Activated T-helper 17 cell treated with anti-CD3 and anti-CD28 coated beads, Interleukin-2, amount 50 U/mL, for 72 hours (primary cell): Measurements from ENCODE around the gene BICC1. TPM values are rescaled to one million over a fixed set of nuclear protein-coding genes. Genes with fewer than 3 reads are reported as not detected.

Source experiments
- ATAC-seq: fragments of 150-1000 bp; cut with Tn5 transposase; replicated peaks from 2 replicates; pipeline ENCODE4 v1.10.0; 2021; ENCODE audit warnings: mild to moderate bottlenecking, moderate library complexity
- H3K27ac Mint-ChIP-seq: one replicate; pipeline ENCODE4 v1.8.0; 2022; ENCODE audit warnings: mixed read lengths
- H3K27me3 Mint-ChIP-seq: one replicate; pipeline ENCODE4 v1.8.0; 2022; ENCODE audit warnings: mixed read lengths
- H3K36me3 Mint-ChIP-seq: one replicate; pipeline ENCODE4 v1.8.0; 2022; ENCODE audit warnings: low read depth, mild to moderate bottlenecking, mixed read lengths
- H3K4me1 Mint-ChIP-seq: one replicate; pipeline ENCODE4 v1.8.0; 2022; ENCODE audit warnings: mixed read lengths
- H3K4me3 Mint-ChIP-seq: one replicate; pipeline ENCODE4 v1.8.0; 2022; ENCODE audit warnings: mild to moderate bottlenecking, mixed read lengths
- H3K9me3 Mint-ChIP-seq: one replicate; pipeline ENCODE4 v1.8.0; 2022; ENCODE audit warnings: mixed read lengths
- total RNA-seq, 2 donors: library from RNA; stranded (reverse); gene quantifications; one replicate each; pipeline ENCODE4 v1.2.3, GENCODE V29; 2022

Gene BICC1
- under 1 TPM; 0.05 to 0.28 TPM for total RNA-seq

GRCh38 chr10:58512491-58513187 lies at the start of gene BICC1:
BICC1 (plus strand) TSS chr10:58512872; CDS start chr10:58513144, 272 bp downstream.
- Mint-ChIP-seq H3K4me3 (peak within 1 kb of the TSS; percentile 65), H3K36me3 (no peaks in the 10 kb centered on the region), H3K4me1 (peaks cover 6% of the 10 kb centered on the region), H3K9me3 (no peaks in the 10 kb centered on the region), H3K27ac (no peak within 1 kb of the TSS), H3K27me3 (peaks cover 30% of the 10 kb centered on the region)
- peak; percentile 32 for ATAC-seq

DNA sequence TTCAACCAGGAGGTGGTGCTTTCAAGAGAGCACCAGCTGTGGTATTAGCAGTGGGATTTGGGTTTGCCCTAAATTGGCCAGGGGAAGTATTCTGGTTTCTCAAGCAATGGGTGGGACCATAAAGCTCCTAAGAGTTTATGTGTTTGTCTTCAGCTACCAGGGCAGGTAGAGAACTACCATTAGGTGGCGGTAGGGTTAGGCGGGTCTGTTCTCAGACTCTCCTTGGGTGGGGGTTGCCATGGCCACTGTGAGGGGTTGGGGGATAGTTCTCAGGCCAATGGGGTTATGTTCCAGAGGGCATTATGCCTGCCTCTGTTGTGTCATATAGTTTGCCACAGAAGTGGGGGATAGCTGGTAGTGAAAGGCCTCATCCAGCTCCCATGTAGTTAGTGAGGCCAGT lies 47.7 kb upstream of the BICC1 start:
- Mint-ChIP-seq H3K27me3 (peaks cover 26% of the 10 kb centered on the region), H3K27ac (no peak overlapping the region), H3K4me3 (no peak overlapping the region), H3K36me3 (no peaks in the 10 kb centered on the region), H3K9me3 (peaks cover 5% of the 10 kb centered on the region), H3K4me1 (no peaks in the 10 kb centered on the region)
- no peak for ATAC-seq

- Mint-ChIP-seq H3K9me3 (peaks cover 5% of the 10 kb centered on the region), H3K36me3 (no peaks in the 10 kb centered on the region), H3K4me1 (no peaks in the 10 kb centered on the region), H3K27me3 (peaks cover 32% of the 10 kb centered on the region), H3K4me3 (no peak overlapping the region), H3K27ac (no peak overlapping the region)
- no peak for ATAC-seq
Measured at GRCh38 chr10:58465629-58466028, 47.0 kb upstream of the BICC1 start.

DNA sequence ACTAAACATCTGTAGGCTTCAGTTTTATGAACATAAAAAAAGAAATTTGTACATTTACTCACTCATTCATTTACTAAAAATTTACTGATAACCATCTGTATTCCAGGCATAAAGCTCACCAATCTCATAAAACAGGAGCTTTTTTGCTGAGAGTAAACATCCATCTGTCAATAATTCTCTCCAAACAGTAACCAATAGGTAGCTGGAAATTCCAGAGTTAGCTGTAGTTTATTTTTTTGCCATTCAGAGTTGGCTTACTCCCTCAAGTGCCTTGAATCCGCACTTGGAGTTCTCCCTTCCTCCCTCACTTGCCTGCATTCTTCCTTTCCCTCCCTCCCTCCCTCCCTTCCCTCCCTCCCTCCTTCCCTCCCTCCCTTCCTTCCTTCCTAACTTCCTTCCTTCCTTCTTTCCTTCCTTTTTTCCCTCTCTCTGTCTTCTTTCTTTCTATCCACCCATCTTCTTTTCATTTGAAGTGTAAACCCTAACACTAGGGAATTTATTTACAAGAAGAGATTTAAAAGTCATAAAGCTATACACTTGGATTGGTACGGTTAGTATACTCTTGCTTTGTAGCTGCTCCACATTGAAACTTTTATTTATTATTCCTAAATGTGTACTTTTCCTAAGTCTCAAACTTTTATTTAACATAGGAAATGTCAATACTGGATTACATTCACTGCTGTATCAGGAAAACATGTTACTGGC lies 44.6 kb upstream of the BICC1 start:
- no peak for ATAC-seq
- H3K9me3 Mint-ChIP-seq: peaks cover under 1% of the 10 kb centered on the region
- no peaks in the 10 kb centered on the region for H3K36me3 Mint-ChIP-seq
- peaks cover 36% of the 10 kb centered on the region for H3K27me3 Mint-ChIP-seq
- no peaks in the 10 kb centered on the region for H3K4me1 Mint-ChIP-seq
- no peak overlapping the region for H3K27ac Mint-ChIP-seq
- H3K4me3 Mint-ChIP-seq: no peak overlapping the region

GRCh38 chr10:58473976-58474375 lies 38.7 kb upstream of the BICC1 start:
- no peak for ATAC-seq
- Mint-ChIP-seq H3K4me3 (no peak overlapping the region), H3K9me3 (no peaks in the 10 kb centered on the region), H3K27ac (no peak overlapping the region), H3K4me1 (no peaks in the 10 kb centered on the region), H3K36me3 (no peaks in the 10 kb centered on the region), H3K27me3 (peaks cover 23% of the 10 kb centered on the region)

- no peak overlapping the region for H3K4me3 Mint-ChIP-seq
- no peak overlapping the region for H3K27ac Mint-ChIP-seq
- no peaks in the 10 kb centered on the region for H3K4me1 Mint-ChIP-seq
- ATAC-seq: no peak
- peaks cover 29% of the 10 kb centered on the region for H3K27me3 Mint-ChIP-seq
- no peaks in the 10 kb centered on the region for H3K36me3 Mint-ChIP-seq
- H3K9me3 Mint-ChIP-seq: no peaks in the 10 kb centered on the region
Measured at GRCh38 chr10:58475322-58476277, 37.1 kb upstream of the BICC1 start.

- H3K36me3 Mint-ChIP-seq: no peaks in the 10 kb centered on the region
- peaks cover 21% of the 10 kb centered on the region for H3K27me3 Mint-ChIP-seq
- no peak overlapping the region for H3K27ac Mint-ChIP-seq
- no peak for ATAC-seq
- H3K4me3 Mint-ChIP-seq: no peak overlapping the region
- no peaks in the 10 kb centered on the region for H3K9me3 Mint-ChIP-seq
- no peaks in the 10 kb centered on the region for H3K4me1 Mint-ChIP-seq
Measured at GRCh38 chr10:58477122-58477521, 35.5 kb upstream of the BICC1 start.

GRCh38 chr10:58477902-58478301 lies 34.8 kb upstream of the BICC1 start:
- no peak overlapping the region for H3K4me3 Mint-ChIP-seq
- ATAC-seq: no peak

GRCh38 chr10:58479045-58479444 lies 33.6 kb upstream of the BICC1 start:
- no peak for ATAC-seq
- no peak overlapping the region for H3K4me3 Mint-ChIP-seq
- H3K27ac Mint-ChIP-seq: no peak overlapping the region
- no peaks in the 10 kb centered on the region for H3K36me3 Mint-ChIP-seq
- H3K4me1 Mint-ChIP-seq: no peaks in the 10 kb centered on the region
- H3K9me3 Mint-ChIP-seq: no peaks in the 10 kb centered on the region
- peaks cover 25% of the 10 kb centered on the region for H3K27me3 Mint-ChIP-seq

More at GRCh38 chr10:58477902-58478301, 34.8 kb upstream of the BICC1 start:
- Mint-ChIP-seq H3K27me3 (peaks cover 21% of the 10 kb centered on the region), H3K9me3 (no peaks in the 10 kb centered on the region), H3K4me1 (no peaks in the 10 kb centered on the region), H3K36me3 (no peaks in the 10 kb centered on the region), H3K27ac (no peak overlapping the region)

- ATAC-seq: no peak
- Mint-ChIP-seq H3K27me3 (peaks cover 25% of the 10 kb centered on the region), H3K27ac (no peak overlapping the region), H3K9me3 (no peaks in the 10 kb centered on the region), H3K36me3 (no peaks in the 10 kb centered on the region), H3K4me1 (no peaks in the 10 kb centered on the region), H3K4me3 (no peak overlapping the region)
Measured at GRCh38 chr10:58480321-58480720, 32.4 kb upstream of the BICC1 start.

- no peak for ATAC-seq
- peaks cover 21% of the 10 kb centered on the region for H3K27me3 Mint-ChIP-seq
- H3K4me1 Mint-ChIP-seq: no peaks in the 10 kb centered on the region
- H3K36me3 Mint-ChIP-seq: no peaks in the 10 kb centered on the region
- no peaks in the 10 kb centered on the region for H3K9me3 Mint-ChIP-seq
- H3K4me3 Mint-ChIP-seq: no peak overlapping the region
- H3K27ac Mint-ChIP-seq: no peak overlapping the region
Measured at GRCh38 chr10:58481569-58482109, 31.0 kb upstream of the BICC1 start.

- ATAC-seq: no peak
- Mint-ChIP-seq H3K4me3 (no peak overlapping the region), H3K27ac (no peak overlapping the region), H3K27me3 (peaks cover 9% of the 10 kb centered on the region), H3K4me1 (no peaks in the 10 kb centered on the region), H3K36me3 (no peaks in the 10 kb centered on the region), H3K9me3 (no peaks in the 10 kb centered on the region)
Measured at GRCh38 chr10:58486821-58487220, 25.9 kb upstream of the BICC1 start.

DNA sequence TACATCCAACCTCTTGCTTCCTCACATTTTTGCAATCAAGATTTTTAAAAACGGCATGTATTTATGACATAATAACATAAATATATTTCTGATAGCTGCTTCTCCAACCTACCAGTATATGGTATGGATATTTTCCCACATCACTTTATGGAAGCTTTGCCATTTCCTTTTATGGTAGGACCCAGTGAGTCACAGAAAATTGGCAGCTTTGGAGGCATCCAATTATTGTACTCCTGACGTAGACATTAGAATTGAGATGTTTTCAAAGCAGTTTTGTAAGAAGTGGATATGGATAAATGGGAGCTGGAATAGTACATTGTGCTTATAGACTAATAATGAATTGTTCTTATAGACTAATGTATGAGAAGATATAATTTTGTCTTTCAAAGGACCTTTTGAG lies 23.8 kb upstream of the BICC1 start:
- H3K4me3 Mint-ChIP-seq: no peak overlapping the region
- no peak for ATAC-seq
- no peak overlapping the region for H3K27ac Mint-ChIP-seq
- H3K4me1 Mint-ChIP-seq: no peaks in the 10 kb centered on the region
- H3K27me3 Mint-ChIP-seq: peaks cover 5% of the 10 kb centered on the region
- H3K36me3 Mint-ChIP-seq: no peaks in the 10 kb centered on the region
- no peaks in the 10 kb centered on the region for H3K9me3 Mint-ChIP-seq

GRCh38 chr10:58502956-58503355 lies 9.7 kb upstream of the BICC1 start:
- Mint-ChIP-seq H3K4me1 (no peaks in the 10 kb centered on the region), H3K9me3 (no peaks in the 10 kb centered on the region), H3K4me3 (no peak overlapping the region), H3K27me3 (peaks cover 35% of the 10 kb centered on the region), H3K27ac (no peak overlapping the region), H3K36me3 (no peaks in the 10 kb centered on the region)
- no peak for ATAC-seq
